Stimulated activated CD4-positive, alpha-beta T cell treated with anti-CD3 and anti-CD28 coated beads, Interleukin-15, amount 100 ng/mL, for 24 hours (primary cell): ENCODE data around the gene CAPN9.
"Not testable (repeated sequence)": the region's sequence is repeated elsewhere in the genome, so short reads cannot be mapped to it uniquely, and the experiment has no call there.

ENCODE experiments used
- DNase-seq: peaks from one replicate; pipeline ENCODE4 v3.0.0-alpha.2; 2020

The CAPN9 gene

GRCh38 chr1:230749635-230750034 lies 2.4 kb downstream of the CAPN9 start:
- no peak for DNase-seq

- DNase-seq, result no peak
Measured at GRCh38 chr1:230750576-230750975, 3.4 kb downstream of the CAPN9 start.

GRCh38 chr1:230750986-230751625 lies 3.9 kb downstream of the CAPN9 start:
- DNase-seq, result no peak

- no peak for DNase-seq
Measured at GRCh38 chr1:230752407-230752806, 5.2 kb downstream of the CAPN9 start.

GRCh38 chr1:230753191-230753585 lies 6.0 kb downstream of the CAPN9 start:
- no peak for DNase-seq

GRCh38 chr1:230753586-230754251 lies 6.5 kb downstream of the CAPN9 start:
- peak; percentile 35 for DNase-seq

GRCh38 chr1:230754796-230755195 lies 7.6 kb downstream of the CAPN9 start:
- no peak for DNase-seq

GRCh38 chr1:230757856-230758708 lies 10.9 kb downstream of the CAPN9 start:
- no peak for DNase-seq

- DNase-seq, result no peak
Measured at GRCh38 chr1:230758709-230759368, 11.7 kb downstream of the CAPN9 start.

GRCh38 chr1:230759369-230760065 lies 12.3 kb downstream of the CAPN9 start:
- DNase-seq, result no peak

GRCh38 chr1:230760360-230760827 lies 13.2 kb downstream of the CAPN9 start:
- DNase-seq, result no peak

GRCh38 chr1:230761443-230762167 lies 14.4 kb downstream of the CAPN9 start:
- no peak for DNase-seq

- DNase-seq, result no peak
Measured at GRCh38 chr1:230763927-230764591, 16.9 kb downstream of the CAPN9 start.

- no peak for DNase-seq
Measured at GRCh38 chr1:230766318-230766717, 19.1 kb downstream of the CAPN9 start.

GRCh38 chr1:230767859-230768612 lies 20.8 kb downstream of the CAPN9 start:
- DNase-seq, result not testable (repeated sequence)

GRCh38 chr1:230768903-230769570 lies 21.8 kb downstream of the CAPN9 start:
- no peak for DNase-seq

- no peak for DNase-seq
Measured at GRCh38 chr1:230770317-230770716, 23.1 kb downstream of the CAPN9 start.

- no peak for DNase-seq
Measured at GRCh38 chr1:230771773-230772354, 24.7 kb downstream of the CAPN9 start.
